HG02623 (cell line): Measurements from ENCODE around the gene NTM.

Experiments
- ATAC-seq: cut with Tn5 transposase; IDR thresholded peaks from one replicate; pipeline ENCODE4 v1.9.1; 2021; ENCODE audit warnings: moderate library complexity; ENCODE audit not compliant: unreplicated experiment

NTM gene

GRCh38 chr11:131460931-131461330, 90.5 kb downstream of the NTM start:
- ATAC-seq = no peak

- no peak for ATAC-seq
Observed at GRCh38 chr11:131462622-131463021, 92.2 kb downstream of the NTM start.

DNA sequence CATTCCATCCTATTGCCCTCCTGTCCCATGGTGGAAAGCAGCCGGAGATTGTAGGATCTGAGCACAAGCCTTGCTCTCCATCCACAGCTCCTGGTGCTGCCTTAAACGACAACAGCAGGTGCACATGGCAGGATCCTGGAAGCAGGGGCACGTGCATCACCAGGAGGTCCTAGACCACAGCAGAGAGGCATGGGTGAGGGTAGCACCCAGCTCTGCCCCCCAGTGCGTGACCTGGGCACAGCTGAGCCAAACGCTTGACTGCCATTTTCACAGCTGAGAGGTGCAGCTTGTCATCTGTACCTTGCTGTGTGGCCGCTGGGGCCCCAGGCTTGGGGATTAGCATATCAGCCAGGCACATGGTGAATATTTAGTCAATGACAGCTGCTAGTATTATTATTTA, 92.7 kb downstream of the NTM start:
- no peak for ATAC-seq

DNA sequence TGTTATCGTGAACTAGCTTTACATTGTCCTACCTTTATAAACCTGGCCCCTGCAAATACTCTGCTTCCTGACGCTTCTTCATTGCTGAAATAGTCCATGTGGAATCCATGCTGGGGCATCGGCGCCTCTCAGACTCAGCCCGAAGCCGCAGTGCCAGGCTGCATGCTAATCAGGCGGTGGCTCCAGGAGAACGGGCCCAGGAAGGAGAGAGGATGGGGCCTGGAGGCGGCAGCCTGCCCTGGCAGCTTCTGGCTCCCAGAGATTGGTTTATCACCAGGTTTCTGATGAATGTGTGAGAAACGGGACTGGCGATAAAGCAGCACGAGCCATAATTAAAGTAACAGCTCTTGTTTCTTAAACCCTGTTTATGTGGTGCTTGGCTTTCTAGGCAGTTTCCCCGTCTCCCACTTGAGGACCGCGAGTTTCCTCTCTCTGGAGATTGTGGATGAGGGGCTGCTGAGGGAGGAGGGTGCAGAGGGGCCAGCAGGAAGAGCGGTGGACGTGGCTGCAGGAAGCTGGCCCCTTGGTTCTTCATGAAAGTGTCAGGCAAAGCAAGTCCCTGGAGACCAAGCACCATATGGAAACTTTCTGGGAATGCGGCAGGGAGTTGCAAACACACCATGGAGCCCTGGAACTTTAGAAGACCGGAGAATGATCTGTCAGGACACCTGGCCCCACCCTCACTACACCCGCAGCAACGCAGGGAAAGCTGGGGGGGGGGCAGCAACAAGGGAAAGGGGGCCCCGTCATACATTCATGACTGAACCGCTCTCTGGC, 93.4 kb downstream of the NTM start:
- no peak for ATAC-seq

GRCh38 chr11:131464461-131464860, 94.0 kb downstream of the NTM start:
- ATAC-seq = no peak

- no peak for ATAC-seq
Observed at GRCh38 chr11:131465039-131465438, 94.6 kb downstream of the NTM start.

DNA sequence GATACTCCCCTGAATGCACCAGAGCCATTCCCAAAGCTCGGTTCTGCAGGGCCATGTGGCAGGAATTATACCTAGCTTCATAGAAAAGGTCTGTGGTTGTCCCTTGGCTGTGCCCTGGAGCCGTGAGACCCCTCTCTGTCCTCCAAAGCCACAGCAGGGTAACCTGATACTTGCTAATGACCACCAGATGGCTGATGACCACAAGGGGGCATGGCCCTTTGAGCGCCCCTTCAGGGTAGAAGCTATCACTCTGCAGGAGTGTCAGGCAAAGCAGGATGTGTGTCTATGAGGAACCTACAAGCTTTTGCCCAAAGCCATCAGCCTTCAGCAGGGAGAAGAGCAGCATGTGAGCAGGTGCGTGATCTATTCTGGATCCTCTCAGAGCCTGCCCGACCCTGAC, 95.3 kb downstream of the NTM start:
- ATAC-seq = no peak

DNA sequence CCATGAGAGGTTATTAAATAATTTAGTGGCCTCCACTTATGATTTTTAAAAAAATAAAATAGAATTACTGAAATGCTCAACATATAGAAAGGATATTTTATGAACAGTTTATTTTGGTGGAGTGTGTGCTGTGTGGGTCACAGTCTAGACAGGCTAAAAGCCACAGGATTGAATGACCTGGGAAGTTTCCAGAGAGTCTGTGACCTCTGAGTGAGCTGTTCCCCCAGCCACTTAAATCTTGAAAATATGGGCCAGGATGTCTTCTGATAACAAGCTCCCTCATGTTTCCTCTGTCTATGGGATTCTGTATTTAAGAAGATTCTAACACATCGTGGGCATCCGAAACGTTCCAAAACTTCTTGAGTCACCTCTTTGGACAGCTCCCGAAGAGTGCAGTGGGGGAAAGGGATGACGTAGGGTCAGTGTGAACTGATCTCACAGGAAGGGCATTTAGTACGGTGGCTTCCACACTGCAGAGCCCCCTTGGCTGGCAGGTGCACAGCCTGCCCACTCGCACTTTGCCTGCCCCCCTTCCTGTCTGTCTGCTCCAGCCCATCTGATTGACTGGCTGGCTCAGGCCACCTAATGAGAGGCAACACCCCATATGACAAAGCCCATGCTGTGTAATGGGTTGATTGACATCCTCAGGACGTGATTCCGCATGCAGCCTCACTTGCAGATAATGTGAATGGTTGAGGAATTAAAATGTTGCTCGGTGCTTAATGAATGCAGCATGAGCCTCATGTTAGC, 97.4 kb downstream of the NTM start:
- no peak for ATAC-seq

DNA sequence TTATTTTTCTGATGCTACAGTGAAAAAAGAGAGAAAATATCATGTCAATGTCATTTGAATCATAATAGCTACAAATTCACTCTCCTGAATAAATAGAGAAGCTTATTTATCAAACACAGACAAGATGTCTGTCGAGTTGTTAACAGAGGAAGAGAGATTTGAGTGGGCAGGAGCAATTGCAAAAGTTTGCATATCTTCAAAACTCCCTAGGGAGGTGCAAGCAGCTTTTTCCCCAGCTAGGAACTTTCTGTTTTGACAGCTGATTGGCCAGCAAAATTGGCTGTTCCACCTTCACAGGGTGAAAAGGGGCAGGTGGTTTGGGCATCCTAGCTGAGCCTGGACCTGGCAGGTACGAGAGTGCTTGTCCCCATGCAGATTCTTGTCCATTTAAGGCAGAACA, 98.2 kb downstream of the NTM start:
- no peak for ATAC-seq

GRCh38 chr11:131470216-131470925, 100.0 kb downstream of the NTM start:
- ATAC-seq = no peak

- ATAC-seq = no peak
Observed at GRCh38 chr11:131471976-131472375, 101.6 kb downstream of the NTM start.

DNA sequence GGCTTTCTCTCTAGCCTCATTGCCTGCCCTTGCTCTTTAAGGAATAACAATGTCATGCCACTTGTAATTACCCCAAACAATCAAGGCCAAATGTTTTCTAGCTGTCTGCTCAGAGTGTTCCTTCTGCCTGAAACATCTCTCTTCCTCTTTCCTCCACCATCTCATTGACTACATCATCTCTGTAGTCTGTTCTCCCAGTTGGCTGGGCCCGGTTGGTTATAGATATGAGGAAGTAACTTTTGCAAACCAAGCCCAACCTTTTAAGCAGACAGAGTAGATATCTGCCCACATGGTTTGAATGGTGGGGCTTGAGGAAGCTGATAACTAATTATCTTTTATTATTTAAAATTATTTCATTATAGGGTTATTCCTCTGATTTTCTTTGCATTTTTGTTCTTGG, 104.5 kb downstream of the NTM start:
- no peak for ATAC-seq

- no peak for ATAC-seq
Observed at GRCh38 chr11:131476266-131476665, 105.9 kb downstream of the NTM start.

- ATAC-seq = no peak
Observed at GRCh38 chr11:131478341-131478740, 107.9 kb downstream of the NTM start.

DNA sequence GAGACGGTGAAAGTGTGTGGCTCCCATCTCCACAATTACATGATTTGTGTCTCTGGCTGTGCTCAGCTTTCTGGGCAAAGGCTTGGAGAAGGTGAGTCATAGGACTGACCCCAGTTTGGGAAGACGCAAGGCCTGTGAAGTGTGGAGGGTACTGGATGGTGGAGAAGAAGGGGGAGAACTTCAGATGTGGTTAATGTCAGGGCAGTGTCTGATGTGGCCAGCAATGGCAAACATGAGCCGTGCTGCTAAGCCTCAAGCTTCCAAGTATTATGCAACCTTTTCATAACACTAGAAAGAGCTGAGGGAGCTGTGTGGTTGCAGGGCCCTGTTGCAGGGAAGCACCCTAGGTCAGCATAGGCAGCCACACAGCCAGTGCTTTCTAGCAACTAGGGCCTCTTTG, 110.9 kb downstream of the NTM start:
- ATAC-seq = no peak

- no peak for ATAC-seq
Observed at GRCh38 chr11:131481971-131482370, 111.6 kb downstream of the NTM start.

DNA sequence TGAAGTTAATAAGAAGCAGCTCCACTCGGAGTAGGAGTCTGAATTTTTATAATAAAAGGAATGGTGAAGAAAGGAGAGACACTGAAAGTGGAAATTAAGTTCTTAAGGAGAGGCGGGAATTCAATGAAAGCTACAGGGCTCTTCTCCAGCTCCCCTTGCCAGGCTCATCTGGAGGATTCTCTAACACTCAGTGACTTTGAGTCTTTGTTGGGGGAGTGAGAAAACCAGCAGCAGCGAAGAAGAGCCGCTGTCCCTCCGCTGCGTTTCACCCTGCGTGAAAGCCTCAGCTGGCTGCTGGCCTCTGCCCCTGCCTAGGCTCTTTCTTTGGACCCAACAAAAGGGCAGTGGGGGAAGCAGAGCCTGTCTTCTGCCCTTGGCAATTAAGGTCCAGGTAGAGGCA, 113.0 kb downstream of the NTM start:
- no peak for ATAC-seq

DNA sequence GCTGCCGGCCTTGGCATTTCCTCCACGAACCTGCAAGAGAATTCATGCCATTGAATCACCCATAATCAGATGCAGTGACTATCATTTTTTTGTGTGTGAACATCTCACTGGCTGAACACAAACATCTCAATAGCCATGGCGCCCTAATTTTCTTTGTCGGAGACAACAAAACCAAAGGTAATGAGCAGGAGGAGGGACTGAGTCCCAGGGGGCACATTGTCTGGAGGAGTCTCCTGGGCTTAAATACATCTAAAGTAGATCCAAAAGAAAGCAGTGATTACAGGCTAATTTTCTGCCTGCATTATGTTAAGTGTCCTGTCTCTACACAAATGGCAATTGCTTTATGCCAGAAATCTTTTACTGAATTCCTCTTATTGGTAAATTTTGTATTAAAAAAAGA, 113.5 kb downstream of the NTM start:
- no peak for ATAC-seq

DNA sequence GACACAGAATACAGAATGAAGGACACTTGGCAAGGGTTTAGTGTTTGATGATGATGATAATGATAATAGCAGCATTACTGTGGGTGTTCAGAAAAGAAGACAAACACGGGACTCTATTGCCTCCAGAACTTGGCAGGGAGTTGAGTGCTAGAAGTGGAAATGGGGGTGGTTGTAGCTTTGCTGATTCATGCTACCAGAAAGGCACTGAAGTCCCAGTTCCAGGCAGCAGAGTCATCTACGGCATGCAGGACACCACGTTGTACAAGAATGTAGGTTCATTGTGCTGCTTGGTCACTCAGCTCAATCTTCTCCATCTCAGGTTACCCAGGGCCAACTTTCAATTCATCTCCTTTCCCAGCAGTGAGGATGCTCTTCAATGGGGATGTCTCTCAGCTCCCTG, 115.7 kb downstream of the NTM start:
- no peak for ATAC-seq

GRCh38 chr11:131486937-131487635, 116.7 kb downstream of the NTM start:
- ATAC-seq = no peak

DNA sequence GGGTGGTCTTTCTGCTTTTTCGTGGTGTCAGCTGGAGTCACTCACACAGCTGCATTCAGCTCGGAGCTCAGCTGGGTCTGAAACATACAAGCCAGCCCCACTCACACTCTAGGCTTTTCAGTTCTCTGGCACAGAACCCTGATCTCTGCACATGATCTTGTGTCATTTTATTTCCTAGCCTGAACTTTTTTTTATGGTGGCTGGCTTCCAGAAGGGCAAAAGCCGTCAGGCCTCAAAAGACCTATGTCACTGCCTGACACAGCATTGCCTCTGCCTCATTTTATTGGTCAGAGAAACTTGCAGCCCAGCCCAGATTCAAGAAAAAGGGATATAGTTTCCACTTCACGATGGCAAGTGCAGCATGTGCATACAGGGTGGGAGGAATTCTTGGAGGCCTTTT, 117.8 kb downstream of the NTM start:
- ATAC-seq = no peak
